GM23248 (cell line): ENCODE results near the gene TUBA4A. TPM values are rescaled to one million over a fixed set of nuclear protein-coding genes. Genes with fewer than 3 reads are reported as not detected.
A peak's percentile ranks its signal among the peaks of the same experiment; 100 is the strongest.

Experiments
- DNase-seq: peaks from one replicate; pipeline ENCODE4 v3.0.0-alpha.2; 2015
- H2AFZ ChIP-seq: fragments of 200-600 bp; sonication (generic); 2 replicates; pipeline ENCODE4 v1.6.1; 2016; ENCODE audit warnings: antibody characterized with exemption
- H3F3A ChIP-seq: fragments of 200-600 bp; sonication (generic); 2 replicates; pipeline ENCODE4 v1.6.1; 2016; ENCODE audit warnings: mild to moderate bottlenecking, antibody characterized with exemption, mixed run types; ENCODE audit not compliant: insufficient read depth
- H3K27ac ChIP-seq: fragments of 200-600 bp; sonication (generic); 2 replicates; pipeline ENCODE4 v1.5.1; 2016; ENCODE audit warnings: mild to moderate bottlenecking
- H3K27me3 ChIP-seq: fragments of 200-600 bp; sonication (generic); replicated peaks from 2 replicates; pipeline ENCODE4 v1.6.1; 2016; ENCODE audit warnings: mild to moderate bottlenecking; ENCODE audit not compliant: insufficient read depth
- H3K36me3 ChIP-seq: fragments of 200-600 bp; sonication (generic); 2 replicates; pipeline ENCODE4 v1.6.1; 2016; ENCODE audit warnings: low read depth, mild to moderate bottlenecking
- H3K4me1 ChIP-seq: fragments of 200-600 bp; sonication (generic); 2 replicates; pipeline ENCODE4 v1.6.1; 2016; ENCODE audit warnings: mild to moderate bottlenecking; ENCODE audit not compliant: insufficient read depth
- H3K4me2 ChIP-seq: fragments of 200-600 bp; sonication (generic); one replicate; pipeline ENCODE4 v1.6.1; 2016; ENCODE audit warnings: mild to moderate bottlenecking; ENCODE audit not compliant: unreplicated experiment
- H3K4me3 ChIP-seq: fragments of 200-600 bp; sonication (generic); 2 replicates; pipeline ENCODE4 v1.5.1; 2016; ENCODE audit warnings: mild to moderate bottlenecking
- H3K79me2 ChIP-seq: fragments of 200-600 bp; sonication (generic); 2 replicates; pipeline ENCODE4 v1.6.1; 2016; ENCODE audit warnings: mild to moderate bottlenecking; ENCODE audit not compliant: insufficient read depth
- H3K9ac ChIP-seq: fragments of 200-600 bp; sonication (generic); 2 replicates; pipeline ENCODE4 v1.6.1; 2016; ENCODE audit warnings: mild to moderate bottlenecking
- H3K9me2 ChIP-seq: fragments of 200-600 bp; sonication (generic); 2 replicates; pipeline ENCODE4 v1.6.1; 2016; ENCODE audit warnings: mixed run types, mild to moderate bottlenecking, moderate library complexity; ENCODE audit not compliant: insufficient read depth
- H3K9me3 ChIP-seq: fragments of 200-600 bp; sonication (generic); one replicate; pipeline ENCODE4 v1.6.1; 2017; ENCODE audit warnings: low read depth
- H4K20me1 ChIP-seq: fragments of 200-600 bp; sonication (generic); 2 replicates; pipeline ENCODE4 v1.6.0; 2016; ENCODE audit not compliant: insufficient read depth
- EZH2 ChIP-seq: fragments of 200-600 bp; sonication (generic); IDR thresholded peaks from 2 replicates; pipeline ENCODE4 v1.6.1; 2018; ENCODE audit warnings: antibody characterized with exemption, mild to moderate bottlenecking; ENCODE audit not compliant: insufficient read depth, poor library complexity, severe bottlenecking
- EZH2phosphoT487 ChIP-seq: fragments of 200-600 bp; sonication (generic); IDR thresholded peaks from 2 replicates; pipeline ENCODE4 v1.6.1; 2018; ENCODE audit warnings: antibody characterized with exemption, moderate library complexity, mild to moderate bottlenecking, low read depth; ENCODE audit not compliant: insufficient read depth
- WGBS, 2 experiments: methylation state at CpG; one replicate each; pipeline ENCODE4 v1.1.6; 2015 to 2017; ENCODE audit warnings: low lambda C conversion rate in 2 of 2, low coverage in 1 of 2; ENCODE audit errors: missing lambda C conversion rate in 2 of 2; 5-methylcytosine and 5-hydroxymethylcytosine counted together
- in situ Hi-C: fragments of 300-500 bp; cut with MboI; formaldehyde crosslinking; loops from 2 replicates; pipeline ENCODE4 v1.15.0; 2020
- polyA plus RNA-seq: library from polyadenylated mRNA; unstranded; fragments of >200 nt; fragmentation: Nextera tagmentation; extraction: Ambion mirVana; gene quantifications from 2 replicates; pipeline ENCODE4 v1.2.1, GENCODE V29; 2016
- total RNA-seq: library from RNA; depleted of rRNA; stranded (reverse); fragments of >200 nt; shearing (Covaris generic); gene quantifications from 2 replicates; pipeline ENCODE4 v1.2.3, GENCODE V29; 2014

Gene TUBA4A
- total and polyA plus RNA-seq, 2 experiments from 2014 or later: 14.3 to 14.5 TPM

- H3K79me2 ChIP-seq: peaks cover 15% of the 10 kb centered on the region; the same call in 1 of the 2 replicates
- in situ Hi-C loops: no loop called here
- 90 to 94% methylated on average over 8 of the region's 8 CpGs for WGBS, 2 experiments
- no peaks in the 10 kb centered on the region for H3K9me2 ChIP-seq
- H3K4me2 ChIP-seq: no peak overlapping the region
- H3K9ac ChIP-seq: no peak overlapping the region
- TF ChIP-seq EZH2phosphoT487 (no peak), EZH2 (no peak)
- no peaks in the 10 kb centered on the region for H3K36me3 ChIP-seq
- H3K9me3 ChIP-seq: no peaks in the 10 kb centered on the region
- DNase-seq: no peak
- H3K4me3 ChIP-seq: no peak overlapping the region
- no peaks in the 10 kb centered on the region for H4K20me1 ChIP-seq
- H3K27me3 ChIP-seq: no peaks in the 10 kb centered on the region
- H3K4me1 ChIP-seq: peaks cover 25% of the 10 kb centered on the region
- no peak overlapping the region for H2AFZ ChIP-seq
- H3K27ac ChIP-seq: no peak overlapping the region
- peaks cover 10% of the 10 kb centered on the region for H3F3A ChIP-seq
These were observed 27.9 kb upstream of the TUBA4A start for GRCh38 chr2:219281588-219281987.

GRCh38 chr2:219280651-219281050, 26.9 kb upstream of the TUBA4A start:
- H3K27ac ChIP-seq: no peak overlapping the region
- H2AFZ ChIP-seq: no peak overlapping the region
- H3K4me3 ChIP-seq: no peak overlapping the region
- no peaks in the 10 kb centered on the region for H3K27me3 ChIP-seq
- WGBS, 2 experiments: 86 to 95% methylated on average over 4 of the region's 4 CpGs
- in situ Hi-C loops: no loop called here
- H3K36me3 ChIP-seq: no peaks in the 10 kb centered on the region
- H3F3A ChIP-seq: peaks cover 10% of the 10 kb centered on the region
- no peak for DNase-seq
- H4K20me1 ChIP-seq: no peaks in the 10 kb centered on the region
- no peaks in the 10 kb centered on the region for H3K9me2 ChIP-seq
- H3K4me1 ChIP-seq: peaks cover 20% of the 10 kb centered on the region
- no peaks in the 10 kb centered on the region for H3K9me3 ChIP-seq
- peak overlapping the region; percentile 83 for H3K4me2 ChIP-seq
- TF ChIP-seq EZH2phosphoT487: no peak
- peaks cover 15% of the 10 kb centered on the region; the same call in 1 of the 2 replicates for H3K79me2 ChIP-seq
- H3K9ac ChIP-seq: peak overlapping the region; percentile 97; the same call in 1 of the 2 replicates

GRCh38 chr2:219279916-219280516, 26.3 kb upstream of the TUBA4A start:
- H3K9me2 ChIP-seq: no peaks in the 10 kb centered on the region
- 29 to 30% methylated on average over 12 of the region's 12 CpGs for WGBS, 2 experiments
- TF ChIP-seq EZH2 (no peak), EZH2phosphoT487 (no peak)

GRCh38 chr2:219279151-219279915, 25.6 kb upstream of the TUBA4A start, which contains the start of gene DNAJB2:
DNAJB2 (plus strand) TSS chr2:219279366; CDS start chr2:219279834, 468 bp downstream.
- Histone ChIP-seq H3F3A (peaks cover 16% of the 10 kb centered on the region), H3K9me3 (no peaks in the 10 kb centered on the region), H4K20me1 (no peaks in the 10 kb centered on the region), H2AFZ (peak within 1 kb of the TSS; percentile 68), H3K27me3 (no peaks in the 10 kb centered on the region), H3K4me1 (peaks cover 26% of the 10 kb centered on the region), H3K4me3 (peak within 1 kb of the TSS; percentile 82), H3K9me2 (no peaks in the 10 kb centered on the region), H3K36me3 (no peaks in the 10 kb centered on the region), H3K79me2 (peaks cover 15% of the 10 kb centered on the region; the same call in 1 of the 2 replicates), H3K4me2 (peak within 1 kb of the TSS; percentile 83), H3K27ac (peak within 1 kb of the TSS; percentile 97), H3K9ac (peak within 1 kb of the TSS; percentile 97)
- in situ Hi-C loops: no loop called here
- TF ChIP-seq EZH2phosphoT487 (no peak), EZH2 (no peak)
- peak; percentile 100 for DNase-seq
- 1 to 2% methylated on average over 32 to 61 of the region's 65 CpGs for WGBS, 2 experiments

More at GRCh38 chr2:219279916-219280516, 26.3 kb upstream of the TUBA4A start:
- Histone ChIP-seq H3K27ac (peak overlapping the region; percentile 97), H3K36me3 (no peaks in the 10 kb centered on the region), H3K4me2 (peak overlapping the region; percentile 83), H3F3A (peaks cover 11% of the 10 kb centered on the region), H3K9me3 (no peaks in the 10 kb centered on the region), H3K27me3 (no peaks in the 10 kb centered on the region), H4K20me1 (no peaks in the 10 kb centered on the region), H3K4me3 (peak overlapping the region; percentile 82), H3K79me2 (peaks cover 15% of the 10 kb centered on the region; the same call in 1 of the 2 replicates), H2AFZ (peak overlapping the region; percentile 50), H3K9ac (peak overlapping the region; percentile 97), H3K4me1 (peaks cover 20% of the 10 kb centered on the region)
- no peak for DNase-seq
- in situ Hi-C loops: no loop called here
